ENCODE measurements around the gene NRG2.

NRG2 gene

GRCh38 chr5:139926797-139927503, 116.1 kb downstream of the NRG2 start:
- no peak for DNase-seq

GRCh38 chr5:139925650-139926640, 117.2 kb downstream of the NRG2 start:
- no peak for DNase-seq

GRCh38 chr5:139925216-139925562, 117.9 kb downstream of the NRG2 start:
- no peak for DNase-seq

GRCh38 chr5:139924294-139925215, 118.5 kb downstream of the NRG2 start:
- DNase-seq = no peak

GRCh38 chr5:139919308-139919707, 123.8 kb downstream of the NRG2 start:
- DNase-seq = no peak

GRCh38 chr5:139915834-139916233, 127.3 kb downstream of the NRG2 start:
- no peak for DNase-seq

- no peak for DNase-seq
Measured at GRCh38 chr5:139915266-139915665, 127.8 kb downstream of the NRG2 start.

- DNase-seq = no peak
Measured at GRCh38 chr5:139914218-139914807, 128.8 kb downstream of the NRG2 start.

GRCh38 chr5:139912804-139913203, 130.3 kb downstream of the NRG2 start:
- no peak for DNase-seq

GRCh38 chr5:139912158-139912557, 130.9 kb downstream of the NRG2 start:
- DNase-seq = no peak

- no peak for DNase-seq
Measured at GRCh38 chr5:139911425-139912120, 131.5 kb downstream of the NRG2 start.

- DNase-seq = no peak
Measured at GRCh38 chr5:139910901-139911300, 132.2 kb downstream of the NRG2 start.

GRCh38 chr5:139910036-139910435, 133.1 kb downstream of the NRG2 start:
- no peak for DNase-seq

GRCh38 chr5:139908749-139909148, 134.3 kb downstream of the NRG2 start:
- DNase-seq = no peak

- no peak for DNase-seq
Measured at GRCh38 chr5:139906661-139907060, 136.4 kb downstream of the NRG2 start.

- DNase-seq = no peak
Measured at GRCh38 chr5:139904816-139905661, 138.1 kb downstream of the NRG2 start.

- no peak for DNase-seq
Measured at GRCh38 chr5:139904566-139904815, 138.6 kb downstream of the NRG2 start.

- no peak for DNase-seq
Measured at GRCh38 chr5:139903795-139904565, 139.1 kb downstream of the NRG2 start.

- DNase-seq = no peak
Measured at GRCh38 chr5:139903450-139903794, 139.7 kb downstream of the NRG2 start.

- no peak for DNase-seq
Measured at GRCh38 chr5:139901986-139902385, 141.1 kb downstream of the NRG2 start.

GRCh38 chr5:139901251-139901575, 141.9 kb downstream of the NRG2 start:
- no peak for DNase-seq
